HG03460 (cell line): ENCODE measurements around the gene SNRPA.
"Not testable (repeated sequence)": the region's sequence is repeated elsewhere in the genome, so short reads cannot be mapped to it uniquely, and the experiment has no call there.

Experiments used
- ATAC-seq: cut with Tn5 transposase; IDR thresholded peaks from one replicate; pipeline ENCODE4 v1.9.1; 2021; ENCODE audit not compliant: unreplicated experiment

The SNRPA gene

GRCh38 chr19:40744554-40745401 is 6.2 kb upstream of the SNRPA start:
- ATAC-seq = no peak

- ATAC-seq = no peak
Observed at GRCh38 chr19:40745402-40745780, 5.6 kb upstream of the SNRPA start.

GRCh38 chr19:40747536-40747935 is 3.5 kb upstream of the SNRPA start:
- ATAC-seq = no peak

- peak; percentile 75 for ATAC-seq
Observed at GRCh38 chr19:40750058-40750873, 737 bp upstream of the SNRPA start, which contains the start of gene ACTMAP. ACTMAP (minus strand) TSS chr19:40750477; CDS start chr19:40749803, 674 bp downstream.

- no peak for ATAC-seq
Observed at GRCh38 chr19:40752257-40752781, 1.3 kb downstream of the SNRPA start.

GRCh38 chr19:40754611-40755247 is 3.7 kb downstream of the SNRPA start:
- ATAC-seq = no peak

- ATAC-seq = no peak
Observed at GRCh38 chr19:40755248-40755624, 4.2 kb downstream of the SNRPA start.

GRCh38 chr19:40755791-40756190 is 4.8 kb downstream of the SNRPA start:
- ATAC-seq = no peak

GRCh38 chr19:40756502-40757110 is 5.6 kb downstream of the SNRPA start:
- ATAC-seq = no peak

- ATAC-seq = no peak
Observed at GRCh38 chr19:40758491-40758890, 7.5 kb downstream of the SNRPA start.

GRCh38 chr19:40759352-40759751 is 8.3 kb downstream of the SNRPA start:
- ATAC-seq = no peak

- ATAC-seq = no peak
Observed at GRCh38 chr19:40762754-40763470, 11.9 kb downstream of the SNRPA start.

- no peak for ATAC-seq
Observed at GRCh38 chr19:40763526-40763925, 12.5 kb downstream of the SNRPA start.

- no peak for ATAC-seq
Observed at GRCh38 chr19:40763963-40764362, 13.0 kb downstream of the SNRPA start.

GRCh38 chr19:40766385-40766784 is 15.4 kb downstream of the SNRPA start:
- ATAC-seq = not testable (repeated sequence)

- no peak for ATAC-seq
Observed at GRCh38 chr19:40768869-40769268, 17.9 kb downstream of the SNRPA start.

- not testable (repeated sequence) for ATAC-seq
Observed at GRCh38 chr19:40771101-40771862, 20.3 kb downstream of the SNRPA start.

- no peak for ATAC-seq
Observed at GRCh38 chr19:40774916-40775631, 24.1 kb downstream of the SNRPA start, which contains the start of gene MIA. MIA (plus strand) TSS chr19:40775521; CDS start chr19:40775543, 22 bp downstream.

GRCh38 chr19:40775632-40776022 is 24.6 kb downstream of the SNRPA start:
- ATAC-seq = no peak
